Mucosa of rectum (tissue), 2 donors: ENCODE results near the gene MSANTD4.
A peak's percentile ranks its signal among the peaks of the same experiment; 100 is the strongest.

Experiments used
- H3K27ac ChIP-seq, 2 donors: one replicate each; pipeline ENCODE4 v1.7.0; 2013; ENCODE audit warnings: inconsistent platforms in 2 of 2, low read depth in 2 of 2, low read length in 2 of 2
- H3K27me3 ChIP-seq, 2 donors: one replicate each; pipeline ENCODE4 v1.7.0; 2013; ENCODE audit warnings: low read length in 2 of 2; ENCODE audit not compliant: control insufficient read depth in 2 of 2, insufficient read depth in 2 of 2
- H3K36me3 ChIP-seq, 2 donors: one replicate each; pipeline ENCODE4 v1.7.0; 2013; ENCODE audit warnings: low read length in 2 of 2; ENCODE audit not compliant: control insufficient read depth in 2 of 2, insufficient read depth in 2 of 2
- H3K4me1 ChIP-seq, 2 donors: one replicate each; pipeline ENCODE4 v1.7.0; 2013; ENCODE audit warnings: low read length in 2 of 2, mild to moderate bottlenecking in 1 of 2; ENCODE audit not compliant: control insufficient read depth in 2 of 2, insufficient read depth in 2 of 2
- H3K4me3 ChIP-seq, 2 donors: one replicate each; pipeline ENCODE4 v1.7.0; 2013; ENCODE audit warnings: low read length in 2 of 2
- H3K9ac ChIP-seq, 2 donors: one replicate each; pipeline ENCODE4 v1.7.0; 2013; ENCODE audit warnings: low read length in 2 of 2, low read depth in 1 of 2, mild to moderate bottlenecking in 1 of 2
- H3K9me3 ChIP-seq, 2 donors: one replicate each; pipeline ENCODE4 v1.7.0; 2013; ENCODE audit warnings: low read length in 2 of 2; ENCODE audit not compliant: control insufficient read depth in 2 of 2
- donor health status: healthy.
- donor health status: Normal muscosa, but diverticular disease.

Gene MSANTD4

GRCh38 chr11:106047631-106048030 is 25.6 kb upstream of the MSANTD4 start:
- no peaks in the 10 kb centered on the region for H3K27me3 ChIP-seq
- H3K9ac ChIP-seq: no peak overlapping the region
- no peak overlapping the region for H3K4me3 ChIP-seq
- no peaks in the 10 kb centered on the region for H3K4me1 ChIP-seq
- no peaks in the 10 kb centered on the region for H3K36me3 ChIP-seq
- H3K27ac ChIP-seq: no peak overlapping the region
- no peaks in the 10 kb centered on the region for H3K9me3 ChIP-seq

GRCh38 chr11:106043540-106043939 is 21.5 kb upstream of the MSANTD4 start:
- Histone ChIP-seq H3K36me3 (no peaks in the 10 kb centered on the region), H3K4me3 (no peak overlapping the region), H3K27ac (no peak overlapping the region), H3K9ac (no peak overlapping the region), H3K27me3 (no peaks in the 10 kb centered on the region), H3K9me3 (no peaks in the 10 kb centered on the region), H3K4me1 (no peaks in the 10 kb centered on the region)

- no peaks in the 10 kb centered on the region for H3K4me1 ChIP-seq
- no peak overlapping the region for H3K9ac ChIP-seq
- no peak overlapping the region for H3K4me3 ChIP-seq
- H3K27me3 ChIP-seq: peaks cover 0 to 3% of the 10 kb centered on the region in 2 donors
- H3K9me3 ChIP-seq: no peaks in the 10 kb centered on the region
- H3K36me3 ChIP-seq: no peaks in the 10 kb centered on the region
- no peak overlapping the region for H3K27ac ChIP-seq
Observed at GRCh38 chr11:106032861-106033260, 10.8 kb upstream of the MSANTD4 start.

DNA sequence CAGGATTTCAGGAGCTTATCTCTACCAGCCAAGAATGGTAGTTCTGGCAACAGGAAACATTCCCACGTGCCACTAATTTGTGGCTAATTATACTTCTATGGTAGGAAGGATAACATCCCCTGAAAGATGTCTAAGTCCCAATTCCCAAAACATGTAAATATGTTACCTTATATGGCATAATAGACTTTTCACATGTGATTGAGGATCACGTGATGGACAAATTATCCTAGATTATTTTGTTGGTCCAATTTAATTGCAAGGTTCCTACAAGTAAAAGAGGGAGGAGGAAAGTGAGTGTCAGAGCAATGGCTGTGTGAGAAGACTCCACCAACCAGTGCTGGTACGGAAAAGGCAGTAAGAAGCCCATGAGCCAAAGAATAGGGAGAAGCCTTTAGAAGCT is 9.9 kb upstream of the MSANTD4 start:
- Histone ChIP-seq H3K9ac (no peak overlapping the region), H3K9me3 (no peaks in the 10 kb centered on the region), H3K27me3 (peaks cover 0 to 3% of the 10 kb centered on the region in 2 donors), H3K36me3 (no peaks in the 10 kb centered on the region), H3K4me3 (no peak overlapping the region), H3K27ac (no peak overlapping the region), H3K4me1 (no peaks in the 10 kb centered on the region)

DNA sequence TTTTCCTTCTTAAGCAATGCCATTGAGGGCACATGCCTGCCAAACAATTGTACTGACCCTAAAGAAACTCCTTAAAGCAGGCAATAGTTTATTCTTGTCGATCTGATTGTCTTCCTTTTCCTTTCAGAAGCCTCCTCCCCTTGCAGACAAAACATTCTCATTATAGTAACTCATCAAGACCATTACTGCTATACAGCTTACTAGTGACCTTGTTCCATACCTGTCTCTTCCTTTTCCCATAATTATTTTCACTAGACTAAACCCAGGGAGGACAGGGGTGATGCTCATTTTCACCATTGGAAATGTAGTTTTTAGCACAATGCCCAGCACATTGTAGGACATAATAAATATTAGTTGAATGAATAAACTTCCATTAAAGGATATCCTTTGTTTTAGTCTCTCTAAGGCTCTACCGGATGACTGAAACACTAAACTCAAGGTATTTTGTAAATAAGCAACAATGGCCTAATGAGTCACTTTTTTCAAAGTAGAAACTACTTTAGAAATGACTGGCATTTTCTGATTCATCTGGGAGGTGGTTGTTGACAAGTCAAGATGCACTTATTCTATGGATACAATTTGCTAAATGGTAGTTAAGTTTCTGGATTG is 9.3 kb upstream of the MSANTD4 start:
- Histone ChIP-seq H3K27ac (no peak overlapping the region), H3K9ac (no peak overlapping the region), H3K4me3 (no peak overlapping the region)

DNA sequence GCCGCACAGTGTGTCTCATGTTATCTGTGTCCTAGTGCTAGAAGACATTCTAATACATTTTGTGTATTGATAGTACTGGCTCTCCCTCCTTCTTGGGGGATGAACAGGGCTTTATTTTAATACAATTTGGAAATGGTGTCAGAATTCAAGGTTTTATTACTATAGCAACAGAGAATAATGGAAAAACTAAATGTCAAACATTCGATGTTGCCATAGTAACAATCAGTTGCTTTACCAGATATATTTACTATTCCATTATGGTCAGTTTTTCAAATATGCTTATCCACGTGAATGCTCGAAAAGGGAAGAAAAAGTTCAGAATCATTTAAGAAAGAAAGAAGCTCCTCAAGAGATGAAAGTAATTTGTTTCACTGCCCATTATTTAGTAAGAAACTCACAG is 8.6 kb upstream of the MSANTD4 start:
- H3K4me1 ChIP-seq: no peaks in the 10 kb centered on the region
- H3K9me3 ChIP-seq: no peaks in the 10 kb centered on the region
- peaks cover 0 to 3% of the 10 kb centered on the region in 2 donors for H3K27me3 ChIP-seq
- no peak overlapping the region for H3K27ac ChIP-seq
- H3K36me3 ChIP-seq: no peaks in the 10 kb centered on the region
- H3K4me3 ChIP-seq: no peak overlapping the region
- no peak overlapping the region for H3K9ac ChIP-seq

More for the DNA sequence above, 9.3 kb upstream of the MSANTD4 start:
- H3K27me3 ChIP-seq: peaks cover 0 to 3% of the 10 kb centered on the region in 2 donors
- no peaks in the 10 kb centered on the region for H3K4me1 ChIP-seq
- no peaks in the 10 kb centered on the region for H3K9me3 ChIP-seq
- no peaks in the 10 kb centered on the region for H3K36me3 ChIP-seq

DNA sequence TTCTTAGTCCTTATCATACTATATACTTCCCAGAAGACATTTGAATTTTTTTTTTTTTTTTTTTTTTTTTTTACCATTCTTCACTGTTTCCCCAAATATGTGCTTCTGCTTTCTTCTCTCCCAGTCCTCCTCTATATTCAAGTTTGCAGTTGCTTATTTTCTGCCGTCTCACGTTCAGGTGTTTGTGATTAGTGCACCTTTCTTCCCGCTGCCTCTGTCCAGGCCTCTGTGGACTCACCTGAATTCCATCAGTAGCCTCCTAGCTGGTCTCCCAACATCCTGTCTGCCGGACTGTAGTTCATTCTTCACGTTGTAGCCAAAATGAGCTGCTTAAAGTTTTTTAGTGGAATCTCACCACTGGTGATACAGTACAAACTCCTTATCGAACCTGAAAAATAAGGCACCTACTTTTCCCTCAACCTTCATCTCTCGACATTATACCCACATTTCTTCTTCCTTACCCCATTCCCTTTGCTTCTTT is 795 bp upstream of the MSANTD4 start:
- no peaks in the 10 kb centered on the region for H3K9me3 ChIP-seq
- no peaks in the 10 kb centered on the region for H3K36me3 ChIP-seq
- H3K9ac ChIP-seq: peak overlapping the region; percentile 52 to 60

GRCh38 chr11:106021181-106021966 is 666 bp downstream of the MSANTD4 start:
- H3K27ac ChIP-seq: peak overlapping the region; percentile 52 to 63
- peak overlapping the region; percentile 58 to 66 for H3K9ac ChIP-seq
- H3K4me1 ChIP-seq: peaks cover 0 to 9% of the 10 kb centered on the region in 2 donors
- no peaks in the 10 kb centered on the region for H3K27me3 ChIP-seq
- no peaks in the 10 kb centered on the region for H3K36me3 ChIP-seq
- H3K4me3 ChIP-seq: peak overlapping the region; percentile 86 to 96
- no peaks in the 10 kb centered on the region for H3K9me3 ChIP-seq

More for the DNA sequence above, 795 bp upstream of the MSANTD4 start:
- Histone ChIP-seq H3K27me3 (no peaks in the 10 kb centered on the region), H3K4me1 (peaks cover 0 to 9% of the 10 kb centered on the region in 2 donors), H3K27ac (peak overlapping the region; percentile 72 to 79), H3K4me3 (peak overlapping the region; percentile 86 to 96)

- H3K9me3 ChIP-seq: no peaks in the 10 kb centered on the region
- no peak overlapping the region for H3K9ac ChIP-seq
- H3K4me3 ChIP-seq: no peak overlapping the region
- no peaks in the 10 kb centered on the region for H3K27me3 ChIP-seq
- H3K27ac ChIP-seq: no peak overlapping the region
- no peaks in the 10 kb centered on the region for H3K36me3 ChIP-seq
- peaks cover 0 to 5% of the 10 kb centered on the region in 2 donors for H3K4me1 ChIP-seq
Observed at GRCh38 chr11:106017093-106017492, 4.9 kb downstream of the MSANTD4 start.

GRCh38 chr11:106015066-106015465 is 7.0 kb downstream of the MSANTD4 start:
- H3K36me3 ChIP-seq: peaks cover 7 to 8% of the 10 kb centered on the region in 2 donors
- no peaks in the 10 kb centered on the region for H3K27me3 ChIP-seq
- no peaks in the 10 kb centered on the region for H3K9me3 ChIP-seq
- H3K27ac ChIP-seq: no peak overlapping the region
- H3K9ac ChIP-seq: no peak overlapping the region
- no peak overlapping the region for H3K4me3 ChIP-seq
- no peaks in the 10 kb centered on the region for H3K4me1 ChIP-seq
